Fibroblast of mammary gland (primary cell): ENCODE measurements around the gene CGGBP1.

Source experiments
- DNase-seq: peaks from one replicate; pipeline ENCODE4 v3.0.0-alpha.2; 2010; ENCODE audit warnings: low read depth
- H3K4me3 ChIP-seq: 2 replicates; pipeline ENCODE4 v1.5.1; 2011; ENCODE audit warnings: low read depth, mild to moderate bottlenecking, low read length, moderate library complexity; ENCODE audit not compliant: control insufficient read depth
- CTCF ChIP-seq: conservative IDR thresholded peaks from 2 replicates; pipeline ENCODE4 v1.5.1; 2011; ENCODE audit warnings: low read depth, low read length, inconsistent platforms; ENCODE audit not compliant: control insufficient read depth, insufficient read depth

CGGBP1 gene

GRCh38 chr3:88013592-88013991 is 45.2 kb downstream of the CGGBP1 start:
- DNase-seq: no peak
- no peak overlapping the region for H3K4me3 ChIP-seq
- TF ChIP-seq CTCF: no peak

GRCh38 chr3:88010810-88011209 is 48.0 kb downstream of the CGGBP1 start:
- no peak for DNase-seq
- H3K4me3 ChIP-seq: no peak overlapping the region
- TF ChIP-seq CTCF: no peak

GRCh38 chr3:88009066-88009465 is 49.7 kb downstream of the CGGBP1 start:
- H3K4me3 ChIP-seq: no peak overlapping the region
- DNase-seq: no peak
- TF ChIP-seq CTCF: no peak

DNA sequence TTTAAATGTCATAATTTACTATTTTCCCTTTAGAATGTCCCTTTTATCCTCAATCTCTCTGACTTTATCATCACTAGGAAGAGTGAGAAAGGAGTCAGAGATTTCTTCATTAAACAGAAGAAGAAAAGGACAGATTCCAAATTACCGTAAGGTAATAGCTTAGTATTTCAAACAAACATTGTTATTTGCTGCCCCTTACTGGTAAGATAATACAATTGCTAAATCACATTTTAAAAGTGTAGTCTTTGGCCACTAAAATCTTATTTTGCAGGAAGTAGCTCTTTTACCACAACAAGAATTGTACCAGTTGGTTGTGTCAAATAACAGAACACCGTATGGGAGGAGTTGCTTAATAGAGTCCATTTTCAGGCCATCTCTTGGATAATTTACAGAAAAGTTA is 53.7 kb downstream of the CGGBP1 start:
- no peak overlapping the region for H3K4me3 ChIP-seq
- TF ChIP-seq CTCF: peak; percentile 30
- DNase-seq: peak; percentile 47

DNA sequence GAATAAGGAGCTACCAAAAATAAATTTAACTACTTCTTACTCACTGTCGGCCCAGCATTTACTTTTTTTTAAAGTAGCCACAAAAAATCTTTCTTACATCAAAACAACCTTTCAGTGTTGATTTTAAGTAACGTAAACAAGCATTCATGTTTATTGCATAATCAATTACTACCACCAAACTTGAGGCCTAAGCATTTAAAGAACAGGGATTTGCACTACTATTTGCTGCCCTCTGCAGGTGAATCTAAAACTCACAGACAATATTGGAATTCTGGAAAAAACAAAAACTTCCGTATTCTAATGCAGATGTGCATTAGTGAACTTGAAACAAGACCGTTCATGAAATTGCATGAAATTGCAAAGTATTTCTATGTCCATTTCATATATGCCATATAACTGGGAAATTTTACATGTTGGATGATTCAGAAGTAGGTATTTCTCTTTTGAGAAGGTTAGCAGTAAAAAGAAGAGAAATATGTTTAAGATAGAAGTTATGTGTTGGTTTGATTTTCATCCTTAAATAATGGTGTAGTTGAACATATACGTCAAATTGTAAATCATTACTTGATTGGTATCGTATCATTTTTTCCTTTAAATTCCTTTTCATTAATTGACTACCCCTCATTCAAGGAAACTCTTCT is 55.6 kb downstream of the CGGBP1 start:
- TF ChIP-seq CTCF: peak; percentile 81
- no peak overlapping the region for H3K4me3 ChIP-seq
- peak; percentile 68 for DNase-seq

GRCh38 chr3:88002448-88002847 is 56.4 kb downstream of the CGGBP1 start:
- TF ChIP-seq CTCF: no peak
- H3K4me3 ChIP-seq: no peak overlapping the region
- no peak for DNase-seq
